Activated gamma-delta T cell (primary cell): Measurements from ENCODE around the gene GLIPR1L2.
"Not testable (repeated sequence)": the region's sequence is repeated elsewhere in the genome, so short reads cannot be mapped to it uniquely, and the experiment has no call there.

Experiments
- DNase-seq: peaks from one replicate; lab custom pipeline; 2025; lab: John Stamatoyannopoulos, UW

GLIPR1L2 gene

DNA sequence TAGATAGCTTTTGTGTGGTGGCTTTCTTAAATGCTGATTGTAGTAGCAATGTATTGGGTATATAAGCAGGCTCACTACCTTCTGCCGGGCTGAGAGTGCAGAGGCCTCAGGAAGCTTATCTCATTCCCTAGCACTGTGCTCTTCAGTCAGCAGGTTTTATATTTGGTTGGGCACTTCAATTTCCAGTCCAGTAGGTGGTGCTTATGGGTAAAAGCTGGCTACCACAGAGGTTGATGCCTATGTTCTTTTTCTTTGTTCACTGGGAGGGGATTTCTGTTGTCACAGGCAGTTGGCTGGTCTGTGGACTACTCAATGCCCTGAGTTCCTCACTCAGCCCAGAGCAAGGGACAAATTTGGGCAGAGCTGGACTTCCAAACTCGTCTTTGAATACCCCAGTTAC, 46.7 kb downstream of the GLIPR1L2 start:
- no peak for DNase-seq

DNA sequence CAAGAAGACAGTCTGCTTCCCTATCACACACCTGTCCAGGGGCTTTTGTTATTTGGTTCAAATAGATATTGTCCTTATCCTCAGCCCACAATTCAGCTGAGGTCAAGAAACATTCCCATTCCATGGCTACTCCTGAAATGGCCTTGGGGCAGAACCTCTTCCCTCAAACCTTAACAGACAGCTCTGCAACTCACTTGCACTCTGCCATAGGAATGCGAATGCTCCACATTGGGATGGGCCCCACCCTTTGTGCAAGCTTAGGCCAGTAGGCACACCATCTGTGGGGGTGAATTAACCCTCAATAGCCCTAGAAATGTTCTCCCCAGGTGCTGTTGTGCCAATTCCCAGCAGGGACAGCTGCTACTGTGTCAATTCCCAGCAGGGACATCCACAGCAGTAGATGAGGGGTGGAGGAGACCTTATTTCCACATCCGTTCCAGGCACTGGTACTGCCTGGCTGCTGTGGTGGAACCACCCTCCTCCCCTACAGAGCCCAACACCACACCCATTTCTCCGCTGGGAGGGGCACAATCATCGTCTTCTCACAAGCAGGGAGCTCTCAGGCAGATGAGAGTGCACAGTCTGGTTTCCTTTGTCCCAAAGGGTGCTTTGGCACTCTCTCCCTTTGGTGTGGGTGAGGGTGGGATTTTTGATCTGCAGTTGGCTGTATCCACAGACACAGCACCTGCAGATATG, 47.3 kb downstream of the GLIPR1L2 start:
- no peak for DNase-seq

GRCh38 chr12:75439048-75439447, 48.2 kb downstream of the GLIPR1L2 start:
- DNase-seq, result no peak

DNA sequence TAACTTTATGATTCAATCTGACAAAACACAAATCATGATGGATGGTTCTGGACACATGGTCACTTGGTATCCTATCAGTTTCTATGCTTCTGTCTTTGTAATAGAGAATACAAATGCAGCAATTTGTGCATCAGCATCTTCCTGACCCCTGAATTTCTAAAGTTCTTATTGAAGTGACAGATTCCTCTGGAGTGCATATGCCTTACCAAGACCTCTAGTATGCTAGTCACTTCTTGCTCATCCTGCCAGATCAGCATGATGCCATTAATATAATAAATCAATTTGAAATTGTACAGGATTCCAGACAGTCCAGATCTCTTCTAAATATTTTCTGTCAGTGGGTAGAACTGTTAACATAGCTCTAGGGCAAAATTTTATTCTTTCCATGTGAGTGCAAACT, 49.0 kb downstream of the GLIPR1L2 start:
- DNase-seq, result no peak

- not testable (repeated sequence) for DNase-seq
These were observed 51.0 kb downstream of the GLIPR1L2 start for GRCh38 chr12:75441687-75442449.

DNA sequence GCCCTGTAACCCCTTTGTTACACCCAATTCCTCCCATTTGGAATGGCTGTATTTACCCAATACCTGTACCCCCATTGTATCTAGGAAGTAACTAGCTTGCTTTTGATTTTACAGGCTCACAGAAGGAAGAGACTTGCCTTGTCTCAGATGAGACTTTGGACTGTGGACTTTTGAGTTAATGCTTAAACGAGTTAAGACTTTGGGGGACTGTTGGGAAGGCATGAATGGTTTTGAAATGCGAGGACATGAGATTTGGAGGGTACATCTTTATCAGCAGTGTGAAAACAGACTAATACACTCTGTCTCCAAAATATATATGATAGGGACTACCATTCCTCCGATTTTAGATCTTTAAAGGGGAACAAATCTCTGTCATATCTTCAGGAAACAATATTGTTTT, 51.6 kb downstream of the GLIPR1L2 start:
- not testable (repeated sequence) for DNase-seq

DNA sequence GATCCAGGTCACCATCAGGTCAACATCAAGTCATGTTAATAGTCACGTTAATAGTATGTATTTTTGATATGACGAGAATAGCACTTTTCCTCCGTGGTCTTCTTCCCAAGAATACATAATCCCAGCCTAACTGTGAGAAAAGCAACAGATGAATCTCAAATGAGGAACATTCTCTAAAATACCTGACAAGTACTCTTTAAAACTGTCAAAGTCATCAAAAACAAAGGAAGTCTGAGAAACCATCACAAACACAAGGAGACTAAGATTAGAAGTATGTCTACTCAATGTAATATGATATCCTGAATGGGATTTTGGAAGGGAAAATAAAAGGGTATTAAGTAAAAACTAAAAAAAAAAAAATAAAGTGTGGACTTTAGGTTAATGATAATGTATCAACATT, 52.8 kb downstream of the GLIPR1L2 start:
- no peak for DNase-seq

GRCh38 chr12:75444429-75445136, 53.7 kb downstream of the GLIPR1L2 start:
- DNase-seq, result no peak

GRCh38 chr12:75445137-75445507, 54.2 kb downstream of the GLIPR1L2 start:
- DNase-seq, result not testable (repeated sequence)

DNA sequence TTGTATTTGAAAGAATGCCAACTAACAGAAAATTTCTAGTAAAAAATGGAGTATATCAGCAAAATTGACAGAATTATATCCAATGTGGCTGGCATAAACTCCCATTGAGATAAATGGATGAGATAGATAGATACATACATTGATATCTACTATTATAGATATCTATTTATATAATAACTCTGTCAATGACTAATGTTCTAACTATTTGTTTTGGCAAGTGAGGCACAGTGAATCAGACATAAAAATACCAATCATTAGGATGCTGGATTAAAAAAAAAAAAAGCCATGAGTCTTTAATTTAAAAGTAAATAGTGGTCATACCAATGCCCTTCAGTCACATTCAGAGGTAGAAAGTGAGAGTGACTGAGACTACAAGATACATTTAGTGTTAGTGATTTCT, 56.0 kb downstream of the GLIPR1L2 start:
- DNase-seq, result no peak

- DNase-seq, result no peak
These were observed 57.0 kb downstream of the GLIPR1L2 start for GRCh38 chr12:75447691-75448393.

DNA sequence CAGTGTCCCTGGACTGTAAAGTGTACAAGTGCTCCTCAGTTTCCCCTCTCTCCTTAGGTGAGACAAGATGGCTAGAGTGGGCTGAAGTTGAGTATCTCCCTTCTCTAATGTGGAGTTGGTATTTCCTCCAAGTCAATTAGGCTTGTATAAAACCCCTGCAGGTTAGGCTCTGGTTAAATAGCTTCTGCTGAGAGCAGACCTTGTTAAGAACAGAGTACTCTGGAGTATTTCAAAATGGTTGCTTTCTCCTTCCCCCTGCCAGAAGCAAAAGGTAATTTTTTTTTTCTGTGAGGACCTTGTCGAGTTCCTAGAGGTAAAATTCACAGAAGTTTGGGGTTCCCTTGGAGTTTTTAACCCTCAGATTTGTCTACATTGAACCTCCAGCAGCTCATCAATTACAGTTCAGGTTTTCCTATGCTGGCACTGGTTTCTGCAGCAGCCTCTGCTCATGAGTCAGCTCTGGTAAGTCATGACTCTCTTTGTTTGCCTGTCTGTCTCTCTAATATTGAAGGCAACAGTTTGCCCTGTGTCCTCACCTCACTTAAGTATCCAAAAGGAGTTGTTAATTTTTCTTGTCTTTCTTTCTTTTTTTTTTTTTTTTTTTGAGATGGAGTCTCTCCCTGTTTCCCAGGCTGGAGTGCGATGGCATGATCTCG, 61.9 kb downstream of the GLIPR1L2 start:
- DNase-seq, result no peak

DNA sequence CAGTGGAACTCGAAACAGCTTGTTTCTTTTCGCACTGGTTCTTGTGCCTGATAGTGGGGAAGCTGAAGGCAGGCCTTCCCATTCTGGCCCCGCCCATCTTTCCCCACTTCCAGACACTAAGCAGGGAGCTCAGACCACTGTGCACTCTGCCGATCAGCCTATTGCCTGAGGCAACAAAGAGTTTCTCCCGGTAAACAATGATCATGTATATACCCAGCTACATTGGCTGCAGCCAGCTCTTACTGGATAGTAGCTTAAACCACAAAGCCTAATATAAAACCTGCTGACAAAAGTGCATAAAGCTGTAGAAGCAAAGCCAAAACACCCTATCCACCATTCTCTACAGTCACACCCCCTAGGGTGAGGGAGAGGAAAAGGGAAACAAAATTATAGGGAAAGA, 65.0 kb downstream of the GLIPR1L2 start:
- no peak for DNase-seq

DNA sequence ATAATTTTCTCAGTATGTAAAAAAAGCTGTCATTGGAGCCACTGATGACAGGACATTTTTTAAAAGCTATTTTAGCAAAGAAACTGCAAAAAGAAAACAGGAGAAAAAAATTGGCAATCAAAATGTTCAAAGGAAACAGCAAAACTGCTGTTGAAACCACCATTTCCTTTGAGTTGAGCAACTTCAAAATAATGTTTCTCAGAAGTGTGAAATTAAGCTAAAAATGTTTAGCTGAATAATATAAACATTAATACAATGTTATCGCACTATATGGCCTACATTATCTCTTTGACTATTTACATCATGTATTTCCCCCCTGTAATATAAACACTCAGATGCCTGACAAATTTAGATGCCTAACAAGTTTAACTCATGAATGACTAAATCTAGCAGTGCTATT, 66.3 kb downstream of the GLIPR1L2 start:
- no peak for DNase-seq

DNA sequence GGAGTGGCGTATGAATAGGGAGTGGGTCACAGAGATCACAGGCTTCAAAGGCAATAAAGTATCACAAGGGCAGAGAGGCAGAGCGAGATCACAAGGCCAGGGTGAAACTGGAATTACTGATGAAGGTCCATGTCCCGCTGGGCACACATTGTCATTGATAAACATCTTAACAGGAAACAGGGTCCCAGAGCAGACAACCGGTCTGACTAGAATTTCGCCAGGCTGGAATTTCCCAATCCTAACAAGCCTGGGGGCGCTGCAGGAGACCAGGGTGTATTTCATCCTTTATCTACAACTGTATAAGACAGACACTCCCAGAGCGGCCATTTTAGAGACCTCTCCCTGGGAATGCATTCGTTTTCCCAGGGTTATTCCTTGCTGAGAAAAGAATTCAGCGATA, 67.0 kb downstream of the GLIPR1L2 start:
- not testable (repeated sequence) for DNase-seq

GRCh38 chr12:75459755-75460154, 68.9 kb downstream of the GLIPR1L2 start:
- DNase-seq, result no peak

DNA sequence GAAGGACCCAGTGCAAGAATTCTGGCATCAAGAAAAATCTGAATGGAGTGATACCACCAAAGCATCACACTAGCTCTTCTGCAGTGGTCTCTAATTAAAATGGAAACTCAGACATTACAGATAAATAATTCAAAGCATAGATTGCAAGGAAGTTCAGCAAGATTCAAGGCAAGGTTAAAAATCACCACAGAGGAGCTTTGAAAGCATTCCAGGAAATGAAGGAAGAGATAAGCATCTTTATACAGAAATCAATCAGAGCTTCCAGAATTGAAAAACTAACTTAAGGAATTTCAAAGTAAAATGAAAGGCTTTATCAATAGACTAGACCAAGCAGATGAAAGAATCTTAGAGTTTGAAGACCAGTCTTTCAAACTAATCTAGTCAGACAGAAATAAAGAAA, 69.3 kb downstream of the GLIPR1L2 start:
- DNase-seq, result no peak

- DNase-seq, result no peak
These were observed 81.3 kb downstream of the GLIPR1L2 start for GRCh38 chr12:75471902-75472890.

GRCh38 chr12:75474116-75474515, 83.2 kb downstream of the GLIPR1L2 start:
- DNase-seq, result no peak

GRCh38 chr12:75476071-75476470, 85.2 kb downstream of the GLIPR1L2 start:
- DNase-seq, result no peak

DNA sequence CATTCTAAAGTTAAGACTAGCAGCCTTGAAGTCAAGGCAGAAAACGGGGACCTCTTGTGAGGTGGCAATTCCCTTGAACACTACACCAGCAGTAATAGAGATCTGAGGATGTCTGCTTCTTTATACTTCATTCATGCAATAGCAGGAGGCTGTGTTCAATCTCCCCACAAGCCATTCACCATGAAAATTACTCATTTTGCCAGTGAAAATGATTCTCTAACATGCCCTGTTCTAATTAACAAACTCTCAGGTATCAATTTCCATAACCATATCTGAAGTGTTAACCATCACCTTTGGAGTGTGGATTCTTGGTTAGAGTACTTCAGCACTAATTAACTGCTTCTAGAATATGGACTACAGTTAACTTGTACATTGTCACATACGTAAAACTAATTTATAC, 86.2 kb downstream of the GLIPR1L2 start:
- DNase-seq, result no peak
